AG08395 (cell line): ENCODE results near the gene PHOSPHO2.

Source experiments
- DNase-seq: peaks from one replicate; pipeline ENCODE4 v3.0.0; 2012; ENCODE audit warnings: mixed read lengths, low spot score

PHOSPHO2 gene

DNA sequence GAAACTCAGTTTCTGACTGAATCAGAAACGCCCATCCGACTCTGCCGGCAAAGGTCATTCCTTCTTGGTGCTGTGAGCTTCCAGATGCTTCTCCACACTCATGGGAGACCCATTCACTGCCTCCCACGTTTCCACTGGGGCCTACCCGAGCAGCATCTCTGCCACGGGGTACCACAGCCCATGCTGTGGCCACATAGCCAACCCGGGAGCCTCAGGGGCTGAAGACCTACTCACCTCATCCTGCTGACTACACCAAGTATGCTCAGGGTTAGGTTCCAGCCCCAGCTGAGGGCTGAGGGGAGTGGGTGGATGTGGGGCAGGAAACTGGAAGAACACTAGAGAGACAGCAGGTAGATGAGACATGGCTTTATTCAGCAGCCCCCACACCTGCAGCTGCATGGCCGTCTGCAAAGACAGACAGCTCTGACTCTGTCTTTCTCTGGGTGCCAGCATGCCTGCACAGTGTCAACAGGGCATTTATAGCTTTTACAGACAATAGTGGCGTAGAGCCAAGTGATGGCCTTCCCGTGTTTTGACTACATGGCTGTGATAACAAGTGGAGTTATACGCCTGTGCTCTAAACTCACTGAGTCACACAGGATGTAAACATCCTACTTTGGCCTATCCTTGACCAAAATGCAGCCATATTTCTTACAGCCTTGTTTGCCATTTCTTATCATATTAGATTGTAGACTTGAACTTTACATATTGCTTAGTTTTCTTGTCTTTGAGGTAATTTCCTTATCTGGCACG, 22.8 kb downstream of the PHOSPHO2 start:
- no peak for DNase-seq

DNA sequence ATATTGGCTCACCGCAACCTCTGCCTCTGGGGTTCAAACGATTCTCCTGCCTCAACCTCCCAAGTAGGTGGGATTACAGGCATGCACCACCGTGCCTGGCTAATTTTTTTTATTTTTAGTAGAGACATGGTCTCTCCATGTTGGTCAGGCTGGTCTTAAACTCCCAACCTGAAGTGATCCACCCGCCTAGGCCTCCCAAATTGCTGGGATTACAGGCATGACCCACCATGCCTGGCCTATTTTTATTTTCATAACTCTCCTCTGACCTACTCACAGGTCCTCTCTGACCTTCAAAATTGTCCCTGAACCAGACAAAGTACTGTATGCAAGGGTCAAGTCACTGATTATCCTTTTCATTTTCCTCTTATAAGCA, 23.4 kb downstream of the PHOSPHO2 start:
- DNase-seq, result no peak

DNA sequence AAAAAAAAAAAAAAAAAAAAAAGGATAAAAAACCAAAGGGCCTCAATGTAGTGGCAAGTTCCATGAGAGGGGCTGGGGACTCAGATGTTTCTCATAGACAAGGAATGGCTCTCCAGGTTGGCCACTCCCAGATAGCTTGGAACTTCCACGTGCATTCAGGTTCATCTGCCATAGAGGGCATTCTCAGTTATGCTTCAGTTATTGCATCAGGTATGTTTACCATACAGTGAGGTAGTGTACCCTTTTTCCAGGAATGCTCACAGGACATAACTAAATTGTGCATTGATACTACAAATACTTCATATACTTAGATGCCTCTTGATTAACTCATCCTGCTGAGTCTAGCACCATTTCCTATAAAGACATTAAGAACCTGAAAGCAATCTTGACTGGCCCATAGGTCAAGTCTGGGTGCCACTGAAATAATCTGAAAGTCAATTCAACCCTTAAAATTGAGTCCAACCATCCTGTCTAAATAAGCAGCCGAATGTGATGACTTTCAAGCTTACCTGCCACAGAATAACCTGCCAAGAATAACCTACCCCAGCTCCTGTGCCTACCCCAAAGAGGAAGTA, 24.7 kb downstream of the PHOSPHO2 start:
- DNase-seq, result no peak

DNA sequence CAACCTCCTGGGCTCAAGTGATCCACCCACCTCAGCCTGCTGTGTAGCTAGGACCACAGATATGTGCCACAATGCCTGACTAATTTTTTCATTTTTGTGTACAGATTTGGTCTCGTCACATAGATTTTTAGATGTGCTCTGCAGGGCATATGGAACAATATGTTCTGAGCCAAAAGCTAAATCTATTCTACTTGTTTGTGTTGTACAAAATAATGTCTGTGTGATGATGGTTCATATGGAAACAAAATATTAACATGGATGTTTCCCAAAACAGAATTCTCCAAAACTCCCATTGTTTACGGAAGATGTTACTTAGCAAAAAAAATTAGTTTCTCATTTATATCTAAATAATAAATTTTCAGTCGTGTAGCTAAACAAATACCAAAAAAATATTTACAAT, 26.7 kb downstream of the PHOSPHO2 start:
- DNase-seq, result no peak

DNA sequence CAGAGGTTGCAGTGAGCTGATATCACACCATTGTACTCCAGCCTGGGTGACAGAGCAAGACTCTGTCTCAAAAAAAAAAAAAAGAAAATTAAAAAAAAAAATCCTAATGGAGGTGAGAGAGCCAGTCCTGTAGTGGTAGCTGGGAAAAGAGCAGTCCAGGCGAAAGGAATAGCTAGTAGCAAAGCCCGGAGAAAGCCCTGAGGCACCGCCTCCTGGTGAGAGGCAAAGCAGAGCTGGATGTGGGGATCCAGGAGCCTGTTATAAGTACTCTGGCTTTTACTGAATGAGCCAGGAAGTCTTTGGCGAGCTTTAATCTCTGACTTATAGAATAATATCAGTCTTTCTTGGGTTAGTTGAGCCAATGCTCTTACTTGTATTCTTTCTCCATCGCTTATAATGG, 32.8 kb downstream of the PHOSPHO2 start:
- no peak for DNase-seq

DNA sequence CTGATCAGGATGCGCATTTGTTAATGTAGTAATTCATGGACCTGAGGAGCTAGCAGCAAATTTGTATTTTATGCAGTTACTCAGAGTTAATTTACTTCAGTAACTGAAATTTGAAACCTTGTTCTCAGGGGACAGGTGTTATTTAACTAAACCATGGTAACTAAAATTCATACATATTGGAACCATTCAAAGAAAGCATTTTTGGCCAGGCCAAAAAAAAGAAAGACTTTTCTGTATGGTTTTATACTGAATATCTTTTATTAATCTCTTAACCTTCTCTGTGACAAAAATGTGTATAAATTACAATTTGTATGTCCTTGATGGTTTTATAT, 35.0 kb downstream of the PHOSPHO2 start:
- DNase-seq, result no peak

DNA sequence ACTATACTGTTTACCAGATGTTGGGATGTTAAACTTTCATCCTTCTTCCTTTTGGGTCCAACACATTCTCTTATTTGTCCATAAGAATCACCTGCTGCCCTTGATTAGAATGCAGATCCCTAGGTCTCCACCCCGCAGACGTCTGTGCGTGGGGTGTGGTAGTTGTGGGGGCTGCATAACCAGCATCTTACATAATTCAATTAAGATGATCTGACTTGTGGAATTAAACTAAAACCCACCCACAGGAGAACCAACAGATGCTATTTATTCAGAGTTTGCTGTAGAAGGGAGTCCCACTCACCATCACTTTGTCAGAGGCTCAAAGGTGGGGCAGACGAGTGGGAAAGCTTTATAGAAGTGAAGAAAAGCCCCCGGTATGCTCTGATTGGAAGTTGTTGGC, 37.8 kb downstream of the PHOSPHO2 start:
- DNase-seq, result no peak

DNA sequence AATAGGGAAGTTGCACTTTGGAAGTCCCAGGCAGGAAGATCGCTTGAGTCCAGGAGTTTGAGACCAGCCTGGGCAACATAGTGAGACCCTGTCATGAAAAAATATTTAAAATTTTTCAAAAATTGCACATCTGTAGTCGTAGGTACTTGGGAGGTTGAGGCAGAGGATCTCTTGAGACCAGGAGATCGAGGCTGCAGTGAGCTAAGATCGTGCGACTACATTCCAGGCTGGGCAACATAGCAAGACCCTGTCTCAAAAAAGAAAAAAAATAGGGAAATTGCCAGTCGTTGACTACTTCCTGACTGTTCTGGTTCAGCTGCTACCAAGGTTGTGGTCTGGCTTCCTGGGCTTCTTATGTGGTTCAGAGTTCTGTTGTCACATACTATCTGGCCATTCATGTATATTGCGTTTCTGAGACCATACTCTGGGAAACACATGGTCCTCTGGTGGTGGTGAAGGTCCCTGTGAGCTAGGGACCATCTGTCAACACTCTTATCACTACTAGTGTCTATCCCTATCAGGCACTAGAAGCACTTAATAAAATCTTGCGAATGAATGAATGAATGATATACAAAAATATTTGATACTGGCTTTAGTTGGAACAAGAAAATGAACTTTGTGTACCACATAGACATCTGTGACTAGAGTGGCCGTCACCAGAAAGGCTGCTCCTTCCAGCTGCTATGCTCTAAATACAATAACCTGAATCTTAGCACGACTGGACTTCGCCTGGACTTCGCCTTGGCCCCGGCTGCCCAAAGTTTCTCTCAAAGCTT, 38.5 kb downstream of the PHOSPHO2 start:
- no peak for DNase-seq

DNA sequence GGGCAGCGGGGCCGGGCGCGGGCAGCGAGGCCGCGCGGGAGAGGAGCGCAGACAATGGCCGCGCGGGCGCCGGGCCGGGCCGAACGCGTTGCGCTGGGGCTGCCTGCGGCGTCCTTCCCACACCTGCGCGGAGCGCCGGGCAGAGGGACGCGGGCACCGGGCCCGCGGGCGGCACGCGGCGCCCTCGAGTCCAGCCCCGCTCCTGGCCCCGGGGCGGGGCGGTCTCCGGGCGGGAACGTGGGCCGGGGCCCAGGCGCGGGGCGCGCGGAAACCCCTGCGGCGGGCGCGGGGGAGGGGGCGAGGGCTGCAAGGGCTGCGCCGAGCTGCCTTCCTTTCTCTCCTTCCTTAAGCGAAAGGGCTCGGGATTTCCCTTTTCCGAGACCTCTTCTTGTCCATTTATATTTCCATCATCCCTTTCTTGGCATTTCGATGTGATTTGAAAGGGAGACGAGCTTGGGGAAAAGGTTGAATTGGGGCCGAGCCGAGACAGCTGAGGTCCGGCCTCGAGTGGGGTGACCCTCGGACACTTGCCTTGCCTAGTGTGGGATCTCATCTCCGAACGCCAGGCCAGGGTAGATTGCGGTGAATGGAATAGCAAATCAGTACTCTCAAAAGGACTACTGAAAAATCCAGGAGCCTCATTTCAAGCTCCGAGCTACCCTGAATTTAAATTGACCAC, 40.0 kb downstream of the PHOSPHO2 start:
- no peak for DNase-seq

DNA sequence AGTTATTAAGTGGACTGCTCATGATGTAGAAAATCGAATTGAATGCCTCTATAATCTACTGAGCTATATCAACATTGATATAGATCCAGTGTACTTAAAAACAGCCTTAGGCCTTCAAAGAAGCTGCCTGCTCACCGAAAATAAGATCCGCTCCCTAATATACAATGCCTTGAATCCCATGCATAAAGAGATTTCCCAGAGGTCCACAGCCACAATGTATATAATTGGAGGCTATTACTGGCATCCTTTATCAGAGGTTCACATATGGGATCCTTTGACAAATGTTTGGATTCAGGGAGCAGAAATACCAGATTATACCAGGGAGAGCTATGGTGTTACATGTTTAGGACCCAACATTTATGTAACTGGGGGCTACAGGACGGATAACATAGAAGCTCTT, 41.4 kb downstream of the PHOSPHO2 start:
- DNase-seq, result no peak

DNA sequence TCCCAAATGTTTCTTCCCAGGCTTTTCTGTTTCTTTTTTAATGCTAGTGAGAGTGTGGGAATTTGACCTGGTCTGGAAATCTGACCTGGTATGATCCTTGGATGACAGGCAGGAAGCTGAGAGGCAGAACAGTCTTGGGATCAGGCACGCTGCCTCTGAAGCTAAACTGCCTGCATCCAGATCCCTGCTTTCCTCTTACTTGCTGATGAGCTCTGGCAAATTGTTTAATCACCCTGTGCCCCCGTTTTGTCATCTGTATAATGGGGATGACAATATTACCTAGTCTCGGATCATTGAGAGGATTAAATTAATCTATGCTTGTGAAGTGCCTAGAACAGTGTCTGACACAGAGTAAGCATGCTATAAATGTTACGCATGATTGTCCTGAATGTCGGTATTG, 42.6 kb downstream of the PHOSPHO2 start:
- no peak for DNase-seq

DNA sequence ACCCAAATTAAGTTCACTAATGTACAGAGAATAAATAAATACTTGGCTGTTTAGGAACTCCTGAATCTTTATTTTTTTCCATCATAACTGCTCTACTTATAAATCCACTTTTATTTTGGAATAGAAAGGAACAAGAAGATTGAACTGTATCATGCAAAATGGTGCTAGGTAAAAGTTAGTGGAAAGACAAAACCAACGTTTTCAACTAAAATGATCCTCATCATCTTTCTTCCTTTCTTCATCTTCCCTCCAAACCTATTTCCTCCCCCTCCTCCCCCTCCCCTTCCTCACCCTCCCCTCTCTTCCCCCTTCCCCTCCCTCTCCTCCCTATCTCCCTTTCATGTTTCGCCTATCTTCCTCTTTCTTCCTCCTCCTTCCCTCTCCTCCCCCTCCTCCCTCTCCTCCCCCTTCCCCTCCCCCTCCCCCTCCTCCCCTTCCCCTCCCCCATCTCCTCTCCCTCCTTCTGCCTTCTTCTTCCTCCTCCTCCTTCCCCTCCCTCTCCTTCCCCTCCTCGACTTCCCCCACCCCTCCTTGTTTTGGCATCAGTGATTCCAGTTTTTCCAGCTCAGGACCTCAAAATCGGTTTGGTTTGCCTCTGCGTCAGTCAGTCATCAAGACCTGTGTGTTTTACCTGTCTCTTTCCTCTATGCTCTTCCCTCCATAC, 44.4 kb downstream of the PHOSPHO2 start:
- DNase-seq, result no peak

DNA sequence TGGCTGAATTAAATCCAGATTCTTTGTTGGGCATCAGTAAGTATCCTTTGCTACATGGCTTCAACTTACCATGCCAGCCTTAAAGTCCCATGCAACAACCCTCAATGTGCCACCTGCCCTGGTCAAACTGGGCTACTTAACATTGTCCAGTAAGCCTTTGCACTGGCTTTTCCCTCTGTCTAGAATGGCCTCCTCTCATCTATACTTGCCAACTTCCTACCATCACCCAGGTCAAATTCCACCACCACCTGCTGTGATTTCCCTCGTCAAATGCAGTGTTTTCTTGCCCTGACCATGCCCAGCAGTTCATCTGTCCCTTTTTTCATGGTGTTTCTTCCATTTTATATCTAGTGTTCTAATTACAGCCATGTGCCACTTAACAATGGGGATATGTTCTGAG, 45.1 kb downstream of the PHOSPHO2 start:
- no peak for DNase-seq

DNA sequence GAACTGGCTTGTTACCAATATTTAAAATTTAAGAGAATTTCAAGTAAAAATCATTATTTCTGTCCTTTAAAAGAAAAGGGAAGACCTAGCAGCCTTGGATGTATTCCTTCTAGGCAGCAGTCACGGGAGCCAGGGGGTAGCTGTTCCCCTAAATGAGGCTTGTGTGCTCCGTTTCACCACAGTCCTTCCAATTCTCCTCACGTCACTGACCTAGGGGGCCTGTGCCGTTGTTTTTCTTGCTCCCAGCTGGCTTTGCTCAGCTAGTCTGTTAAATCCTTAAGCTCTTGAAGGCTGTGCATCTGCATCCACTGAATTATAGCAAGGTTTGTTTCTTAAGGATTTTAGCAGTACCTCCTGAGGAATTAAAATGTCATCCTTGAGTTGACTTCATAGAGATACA, 49.3 kb downstream of the PHOSPHO2 start:
- no peak for DNase-seq

DNA sequence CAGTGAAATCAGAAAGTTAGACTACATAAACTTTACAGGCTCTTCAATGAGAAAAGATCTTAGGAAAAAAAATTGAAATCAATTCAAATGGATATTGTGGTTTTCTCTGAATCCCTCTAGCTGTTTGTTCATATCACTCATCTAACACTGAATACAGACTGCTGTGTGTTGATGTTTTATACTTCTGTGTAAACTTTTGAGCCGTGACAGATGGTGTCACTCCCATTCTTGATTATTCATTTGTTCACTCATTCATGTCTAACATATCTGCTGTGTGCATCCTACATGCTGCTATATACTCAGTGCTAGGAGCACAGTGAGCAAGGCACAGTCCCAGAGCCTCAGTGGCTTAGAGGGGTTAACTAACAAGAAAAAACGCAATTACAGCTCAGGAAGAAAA, 52.0 kb downstream of the PHOSPHO2 start:
- no peak for DNase-seq

DNA sequence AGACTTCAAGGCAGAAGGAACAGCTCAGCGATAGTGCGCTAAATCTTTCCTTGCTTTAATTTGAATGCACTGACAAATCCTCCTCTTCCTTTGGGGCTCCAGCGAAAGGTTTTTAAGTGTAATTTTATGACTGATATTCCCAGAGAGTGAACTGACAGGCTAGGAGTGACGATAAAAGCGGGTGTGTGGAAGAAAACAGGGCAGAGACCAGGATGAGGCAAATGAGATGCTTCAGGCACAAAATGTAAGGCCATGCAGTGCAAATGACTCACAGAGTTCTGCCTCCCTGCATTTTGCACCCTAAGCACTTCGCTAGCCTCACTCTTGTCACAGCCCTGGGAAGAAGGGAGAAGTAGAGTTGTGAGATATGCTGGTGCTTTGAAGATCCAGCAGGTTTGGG, 54.0 kb downstream of the PHOSPHO2 start:
- no peak for DNase-seq
